ENCODE results near the gene ADAM19.

ADAM19 gene

DNA sequence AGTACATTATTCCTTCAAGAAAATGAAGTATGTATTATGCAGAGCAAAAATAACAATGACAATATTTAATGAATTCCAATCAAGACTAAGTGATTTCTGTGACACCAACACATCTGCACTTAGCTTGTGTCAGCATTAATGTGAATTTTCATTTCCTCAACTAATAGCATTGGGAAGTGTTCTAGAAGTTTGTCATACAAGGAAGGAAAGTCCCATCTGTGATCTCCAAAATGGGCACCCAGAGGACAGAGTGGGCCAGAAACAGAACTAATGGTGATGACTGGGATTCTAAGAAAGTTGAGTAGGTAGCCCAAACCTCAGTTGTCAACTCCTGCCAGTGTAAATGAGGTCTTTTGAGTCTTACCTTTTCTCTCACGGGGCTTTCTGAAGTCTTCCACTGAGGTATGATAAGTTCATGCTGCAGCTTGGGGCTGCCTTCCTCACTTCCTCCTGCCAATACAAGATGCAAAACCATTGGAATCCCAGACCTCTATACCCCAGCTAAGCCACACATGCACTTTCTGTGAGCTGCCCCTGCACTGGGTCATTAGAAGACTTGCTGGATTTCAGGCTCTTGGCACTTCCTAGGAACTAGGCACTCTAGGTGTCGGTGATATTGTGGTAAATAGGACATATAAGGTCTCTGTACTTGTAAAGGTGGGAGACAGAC is 4.9 kb downstream of the ADAM19 start:
- H3K4me1 Mint-ChIP-seq, result peaks cover 35% of the 10 kb centered on the region
- H3K27me3 Mint-ChIP-seq (ENCODE audit: low read depth), result peaks cover 3% of the 10 kb centered on the region
- H3K36me3 Mint-ChIP-seq (ENCODE audit: low read depth), result peaks cover 10% of the 10 kb centered on the region
- H3K9me3 Mint-ChIP-seq, result no peaks in the 10 kb centered on the region
- peak overlapping the region in 1 of 3 experiments; percentile 77 for H3K4me3 Mint-ChIP-seq
- H3K27ac Mint-ChIP-seq, result peak overlapping the region in 2 of 3 experiments; percentile 38 to 74
- TF ChIP-seq, protein P1, sequence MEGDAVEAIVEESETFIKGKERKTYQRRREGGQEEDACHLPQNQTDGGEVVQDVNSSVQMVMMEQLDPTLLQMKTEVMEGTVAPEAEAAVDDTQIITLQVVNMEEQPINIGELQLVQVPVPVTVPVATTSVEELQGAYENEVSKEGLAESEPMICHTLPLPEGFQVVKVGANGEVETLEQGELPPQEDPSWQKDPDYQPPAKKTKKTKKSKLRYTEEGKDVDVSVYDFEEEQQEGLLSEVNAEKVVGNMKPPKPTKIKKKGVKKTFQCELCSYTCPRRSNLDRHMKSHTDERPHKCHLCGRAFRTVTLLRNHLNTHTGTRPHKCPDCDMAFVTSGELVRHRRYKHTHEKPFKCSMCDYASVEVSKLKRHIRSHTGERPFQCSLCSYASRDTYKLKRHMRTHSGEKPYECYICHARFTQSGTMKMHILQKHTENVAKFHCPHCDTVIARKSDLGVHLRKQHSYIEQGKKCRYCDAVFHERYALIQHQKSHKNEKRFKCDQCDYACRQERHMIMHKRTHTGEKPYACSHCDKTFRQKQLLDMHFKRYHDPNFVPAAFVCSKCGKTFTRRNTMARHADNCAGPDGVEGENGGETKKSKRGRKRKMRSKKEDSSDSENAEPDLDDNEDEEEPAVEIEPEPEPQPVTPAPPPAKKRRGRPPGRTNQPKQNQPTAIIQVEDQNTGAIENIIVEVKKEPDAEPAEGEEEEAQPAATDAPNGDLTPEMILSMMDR (IDR thresholded peaks at IDR 0.05; ENCODE audit: unreplicated experiment in 3 of 3), result no peak

DNA sequence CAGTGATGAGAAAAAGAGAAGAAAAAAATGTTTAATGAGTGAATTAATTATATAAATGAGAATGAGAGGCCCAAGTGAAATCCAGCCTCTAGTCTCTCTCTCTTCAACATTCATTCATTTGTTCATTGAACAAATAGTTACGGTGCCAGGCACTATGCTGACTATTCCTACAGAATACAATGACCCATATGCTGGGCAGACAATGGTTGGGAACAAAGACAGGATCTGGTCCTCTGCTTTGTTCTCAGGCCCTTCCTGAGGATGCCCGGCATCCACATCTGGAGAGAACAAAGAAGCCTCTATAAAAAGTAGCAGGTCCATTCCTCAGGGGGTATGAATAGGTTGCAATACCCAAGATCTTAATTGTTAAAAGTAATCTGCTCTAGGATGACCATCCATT is 6.9 kb downstream of the ADAM19 start:
- TF ChIP-seq, protein P1 (IDR thresholded peaks at IDR 0.05; ENCODE audit: unreplicated experiment in 3 of 3), result no peak
- Mint-ChIP-seq H3K36me3 (ENCODE audit: low read depth) (peaks cover 13% of the 10 kb centered on the region), H3K27me3 (ENCODE audit: low read depth) (no peaks in the 10 kb centered on the region), H3K4me1 (peaks cover 40% of the 10 kb centered on the region), H3K9me3 (no peaks in the 10 kb centered on the region), H3K27ac (no peak overlapping the region), H3K4me3 (no peak overlapping the region)

DNA sequence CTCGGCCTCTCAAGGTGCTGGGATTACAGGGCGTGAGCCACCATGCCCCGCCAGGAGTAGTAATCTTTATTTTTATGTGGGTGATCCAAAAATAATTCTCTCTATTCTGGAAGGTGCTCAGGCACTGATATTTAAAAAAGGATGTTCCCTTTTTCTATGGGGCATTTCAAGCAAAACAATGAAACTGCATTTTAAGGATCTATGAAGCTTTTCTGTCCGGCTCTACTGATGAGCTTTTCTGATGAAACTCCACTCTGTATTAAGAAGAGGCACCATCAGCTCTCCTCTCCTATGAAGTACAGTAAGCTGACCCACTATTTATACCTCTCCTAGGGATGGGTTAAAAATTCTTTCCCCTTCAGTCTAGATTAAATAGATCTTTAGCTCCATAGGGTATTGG is 7.4 kb downstream of the ADAM19 start:
- Mint-ChIP-seq H3K27ac (no peak overlapping the region), H3K36me3 (ENCODE audit: low read depth) (peaks cover 17% of the 10 kb centered on the region), H3K4me1 (peaks cover 42% of the 10 kb centered on the region), H3K9me3 (no peaks in the 10 kb centered on the region), H3K27me3 (ENCODE audit: low read depth) (no peaks in the 10 kb centered on the region), H3K4me3 (no peak overlapping the region)
- TF ChIP-seq, protein P1 (IDR thresholded peaks at IDR 0.05; ENCODE audit: unreplicated experiment in 3 of 3), result no peak

DNA sequence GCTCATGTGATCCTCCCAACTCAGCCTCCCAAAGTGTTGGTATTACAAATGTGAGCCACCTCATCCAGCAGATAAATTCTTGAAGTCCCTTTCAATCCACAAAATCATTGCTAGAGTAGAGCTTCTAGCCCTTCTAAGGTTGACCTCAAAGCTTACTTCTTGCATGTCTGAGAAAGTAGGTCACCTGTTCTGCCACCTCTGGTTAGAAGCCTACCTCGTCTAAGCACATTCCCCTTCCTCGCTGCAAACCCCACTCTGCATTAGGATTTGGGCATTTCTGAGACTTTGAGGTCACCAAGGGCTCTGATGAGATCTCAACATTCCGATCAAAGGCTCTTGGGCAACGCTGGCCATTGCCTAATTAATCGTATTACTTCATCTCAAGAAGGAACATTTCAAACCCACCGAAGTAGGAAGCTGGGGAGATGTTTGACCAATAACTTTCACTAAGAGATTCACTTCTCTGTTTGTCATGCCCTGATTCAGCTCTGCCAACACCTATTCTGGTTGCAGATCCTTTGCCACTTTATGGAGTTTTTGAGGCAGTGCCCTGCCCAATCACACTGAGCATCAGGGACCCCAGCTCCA is 8.6 kb downstream of the ADAM19 start:
- peaks cover 17% of the 10 kb centered on the region for H3K36me3 Mint-ChIP-seq (ENCODE audit: low read depth)
- H3K9me3 Mint-ChIP-seq, result no peaks in the 10 kb centered on the region
- H3K4me3 Mint-ChIP-seq, result no peak overlapping the region
- TF ChIP-seq, protein P1 (IDR thresholded peaks at IDR 0.05; ENCODE audit: unreplicated experiment in 3 of 3), result no peak
- H3K27me3 Mint-ChIP-seq (ENCODE audit: low read depth), result no peaks in the 10 kb centered on the region
- no peak overlapping the region for H3K27ac Mint-ChIP-seq
- H3K4me1 Mint-ChIP-seq, result peaks cover 51% of the 10 kb centered on the region

DNA sequence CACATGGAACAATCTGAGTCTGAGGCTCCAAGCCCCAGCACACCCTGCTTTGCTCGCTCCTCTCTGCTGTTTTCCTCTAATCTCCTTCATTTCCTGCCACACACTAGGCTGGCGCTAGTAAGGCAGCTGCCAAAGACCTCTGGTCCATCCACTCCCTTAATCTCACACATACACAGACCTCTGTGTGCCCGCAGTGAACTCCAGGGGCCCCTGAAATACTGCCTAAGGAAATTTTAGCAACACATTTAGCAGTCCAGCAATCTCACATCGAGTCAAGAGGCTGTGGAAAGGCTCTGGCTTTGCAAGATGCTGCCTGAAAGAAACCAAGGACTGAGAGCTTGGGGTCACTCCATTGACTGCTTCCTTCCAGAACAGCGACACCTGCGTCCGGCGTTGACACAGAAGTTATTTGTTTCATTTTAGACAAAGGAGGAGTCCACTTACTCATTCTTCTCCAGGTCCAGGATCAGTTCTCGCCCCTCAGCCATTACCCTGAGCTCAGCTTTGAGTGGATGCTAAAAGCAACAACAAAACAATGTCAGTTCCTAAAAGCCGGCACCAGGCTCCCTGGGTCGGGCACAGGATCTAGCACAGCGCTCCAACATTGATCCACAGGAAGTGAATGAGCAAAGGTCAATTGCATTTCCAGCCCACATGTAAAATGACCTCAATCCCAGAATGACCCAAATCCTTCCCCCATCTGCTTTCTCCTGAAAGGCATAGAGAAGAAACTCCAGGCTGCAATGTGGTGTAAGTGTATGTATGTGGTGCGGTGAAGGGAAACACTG is 11.5 kb downstream of the ADAM19 start:
- TF ChIP-seq, protein P1 (IDR thresholded peaks at IDR 0.05; ENCODE audit: unreplicated experiment in 3 of 3), result no peak
- Mint-ChIP-seq H3K36me3 (ENCODE audit: low read depth) (peaks cover 17% of the 10 kb centered on the region), H3K27me3 (ENCODE audit: low read depth) (no peaks in the 10 kb centered on the region), H3K27ac (peak overlapping the region; percentile 48 to 70 (median 69)), H3K4me3 (no peak overlapping the region), H3K9me3 (no peaks in the 10 kb centered on the region), H3K4me1 (peaks cover 52% of the 10 kb centered on the region)

Measured in nephron (organoid).